Measurements from ENCODE around the gene PLB1.

PLB1 gene

GRCh38 chr2:28513097-28513496 is 17.2 kb downstream of the PLB1 start:
- Histone ChIP-seq H3K4me1 (peaks cover 0 to 4% (median 0%) of the 10 kb centered on the region in 4 donors), H3K4me3 (no peak overlapping the region), H3K36me3 (no peaks in the 10 kb centered on the region), H3K27me3 (no peaks in the 10 kb centered on the region), H3K9me3 (no peaks in the 10 kb centered on the region), H3K27ac (no peak overlapping the region)
- DNase-seq, result no peak
- intact Hi-C loops (cut with DNase I; ENCODE audit: low total_unique reads), result no loop called here
- no peak for TF ChIP-seq CTCF (IDR thresholded peaks at IDR 0.05)

GRCh38 chr2:28515176-28515751 is 19.4 kb downstream of the PLB1 start:
- H3K4me3 ChIP-seq, result no peak overlapping the region
- no peak overlapping the region for H3K27ac ChIP-seq
- peaks cover 0 to 3% of the 10 kb centered on the region in 2 donors for H3K27me3 ChIP-seq
- H3K9me3 ChIP-seq, result no peaks in the 10 kb centered on the region
- no peak for DNase-seq
- TF ChIP-seq CTCF (IDR thresholded peaks at IDR 0.05), result no peak
- intact Hi-C loops (cut with DNase I; ENCODE audit: low total_unique reads), result no loop called here
- H3K4me1 ChIP-seq, result peaks cover 0 to 4% (median 0%) of the 10 kb centered on the region in 4 donors
- H3K36me3 ChIP-seq, result no peaks in the 10 kb centered on the region

DNA sequence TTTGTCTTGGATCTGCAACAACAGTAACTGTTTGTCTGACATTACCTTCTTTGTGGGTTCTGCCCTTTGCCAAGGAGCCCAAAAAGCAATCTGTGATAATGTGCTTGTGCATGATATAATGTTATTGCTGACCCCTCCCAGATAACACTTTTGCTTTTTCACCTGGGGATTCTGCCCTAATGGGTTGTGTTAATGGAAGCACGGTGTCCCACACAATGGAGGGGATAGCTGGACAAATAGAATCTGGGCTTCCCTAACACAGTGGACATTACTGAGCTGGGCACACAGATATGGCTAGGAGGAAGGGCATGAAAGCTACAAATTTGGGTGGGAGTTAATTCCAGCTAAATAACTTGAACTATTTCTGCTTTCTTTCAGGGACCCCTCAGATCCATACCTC is 20.6 kb downstream of the PLB1 start:
- no peak overlapping the region for H3K4me3 ChIP-seq
- no peak for TF ChIP-seq CTCF (IDR thresholded peaks at IDR 0.05)
- H3K27ac ChIP-seq, result no peak overlapping the region
- H3K4me1 ChIP-seq, result peaks cover 0 to 4% (median 0%) of the 10 kb centered on the region in 4 donors
- peaks cover 0 to 7% of the 10 kb centered on the region in 2 donors for H3K27me3 ChIP-seq
- H3K36me3 ChIP-seq, result no peaks in the 10 kb centered on the region
- no peak for DNase-seq
- intact Hi-C loops (cut with DNase I; ENCODE audit: low total_unique reads), result no loop called here
- no peaks in the 10 kb centered on the region for H3K9me3 ChIP-seq

- TF ChIP-seq CTCF (IDR thresholded peaks at IDR 0.05), result no peak
- Histone ChIP-seq H3K36me3 (no peaks in the 10 kb centered on the region), H3K9me3 (no peaks in the 10 kb centered on the region), H3K27ac (no peak overlapping the region), H3K4me1 (peaks cover 0 to 4% (median 0%) of the 10 kb centered on the region in 4 donors), H3K27me3 (peaks cover 0 to 11% of the 10 kb centered on the region in 2 donors), H3K4me3 (no peak overlapping the region)
- intact Hi-C loops (cut with DNase I; ENCODE audit: low total_unique reads), result no loop called here
- no peak for DNase-seq
Measured at GRCh38 chr2:28516950-28517349, 21.1 kb downstream of the PLB1 start.

DNA sequence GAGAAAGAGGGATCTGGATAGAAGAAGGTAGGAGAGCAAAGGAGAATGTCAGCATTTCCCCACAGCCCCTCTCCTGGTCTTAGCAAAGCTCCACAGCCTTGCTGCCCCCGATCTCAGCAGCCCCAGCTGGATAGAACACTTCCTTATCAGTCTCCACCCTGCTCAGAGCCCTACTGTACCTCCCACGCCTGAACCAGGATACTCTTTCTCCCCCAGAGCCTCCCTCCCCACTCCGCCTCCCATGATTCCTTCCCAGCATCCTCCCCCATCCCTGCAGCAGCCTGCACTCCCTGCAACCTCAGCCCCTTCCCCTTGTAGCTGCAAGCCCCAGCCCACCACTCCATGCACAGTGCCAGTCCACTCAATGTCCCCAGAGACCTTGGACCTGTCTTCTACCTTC is 25.8 kb downstream of the PLB1 start:
- intact Hi-C loops (cut with DNase I; ENCODE audit: low total_unique reads), result no loop called here
- Histone ChIP-seq H3K4me1 (no peaks in the 10 kb centered on the region), H3K27ac (no peak overlapping the region), H3K9me3 (no peaks in the 10 kb centered on the region), H3K36me3 (no peaks in the 10 kb centered on the region), H3K4me3 (no peak overlapping the region), H3K27me3 (peaks cover 0 to 28% of the 10 kb centered on the region in 2 donors)
- peak in 1 of 2 donors; percentile 41 for DNase-seq
- TF ChIP-seq CTCF (IDR thresholded peaks at IDR 0.05), result no peak

DNA sequence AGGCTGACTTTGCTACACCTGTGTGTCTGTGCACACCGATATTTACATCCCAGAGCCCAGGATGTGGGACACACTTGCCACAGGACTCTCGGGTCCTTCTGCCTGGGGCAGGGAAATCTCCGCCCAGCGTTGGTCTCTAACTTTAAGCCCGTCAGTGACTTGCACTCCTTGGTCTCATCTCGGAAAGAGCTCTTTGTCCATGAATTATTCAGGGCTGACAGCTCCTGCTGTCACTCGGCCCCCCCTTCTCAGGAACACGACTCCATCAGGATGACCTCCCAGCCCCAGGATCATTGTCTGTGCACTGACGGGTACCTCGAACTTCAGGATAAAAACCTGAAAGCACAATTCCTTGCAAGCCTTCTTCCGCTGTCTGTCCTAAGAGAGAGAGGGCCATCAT is 26.6 kb downstream of the PLB1 start:
- no peak for TF ChIP-seq CTCF (IDR thresholded peaks at IDR 0.05)
- peaks cover 0 to 28% of the 10 kb centered on the region in 2 donors for H3K27me3 ChIP-seq
- intact Hi-C loops (cut with DNase I; ENCODE audit: low total_unique reads), result no loop called here

More for the DNA sequence above, 26.6 kb downstream of the PLB1 start:
- Histone ChIP-seq H3K9me3 (no peaks in the 10 kb centered on the region), H3K4me3 (no peak overlapping the region), H3K27ac (no peak overlapping the region), H3K36me3 (no peaks in the 10 kb centered on the region), H3K4me1 (no peaks in the 10 kb centered on the region)
- peak in 1 of 2 donors; percentile 24 for DNase-seq

Data from tibial artery (tissue), 4 donors.